Epithelial cell of prostate (primary cell): ENCODE data around the gene IQCH.
"Not testable (repeated sequence)": the region's sequence is repeated elsewhere in the genome, so short reads cannot be mapped to it uniquely, and the experiment has no call there.

Experiments used
- DNase-seq: peaks from one replicate; pipeline ENCODE4 v3.0.0-alpha.2; 2011; ENCODE audit warnings: low read depth, low spot score
- H3K27ac ChIP-seq: fragments of 450-650 bp; 2 replicates; pipeline ENCODE4 v1.5.1; 2017; ENCODE audit warnings: mild to moderate bottlenecking

The IQCH gene

GRCh38 chr15:67244971-67245478, 9.6 kb upstream of the IQCH start:
- H3K27ac ChIP-seq: no peak overlapping the region
- DNase-seq: no peak

- DNase-seq, H3K27ac ChIP-seq: not testable (repeated sequence)
Measured at GRCh38 chr15:67246606-67247005, 8.0 kb upstream of the IQCH start.

GRCh38 chr15:67248011-67248505, 6.5 kb upstream of the IQCH start:
- H3K27ac ChIP-seq: no peak overlapping the region
- DNase-seq: no peak

GRCh38 chr15:67249830-67250229, 4.8 kb upstream of the IQCH start:
- no peak overlapping the region for H3K27ac ChIP-seq
- DNase-seq: no peak

- DNase-seq: no peak
- H3K27ac ChIP-seq: no peak overlapping the region
Measured at GRCh38 chr15:67251318-67251717, 3.3 kb upstream of the IQCH start.

- peak overlapping the region; percentile 96 for H3K27ac ChIP-seq
- no peak for DNase-seq
Measured at GRCh38 chr15:67253101-67253500, 1.5 kb upstream of the IQCH start.

- no peak for DNase-seq
- peak overlapping the region; percentile 96 for H3K27ac ChIP-seq
Measured at GRCh38 chr15:67253549-67254237, 893 bp upstream of the IQCH start.

- no peak for DNase-seq
- no peak overlapping the region for H3K27ac ChIP-seq
Measured at GRCh38 chr15:67256051-67256450, 1.5 kb downstream of the IQCH start.

GRCh38 chr15:67258412-67258811, 3.8 kb downstream of the IQCH start:
- not testable (repeated sequence) for H3K27ac ChIP-seq, DNase-seq

- no peak for DNase-seq
Measured at GRCh38 chr15:67259379-67259778, 4.8 kb downstream of the IQCH start.

GRCh38 chr15:67259806-67260205, 5.2 kb downstream of the IQCH start:
- no peak for DNase-seq
- no peak overlapping the region for H3K27ac ChIP-seq

More at GRCh38 chr15:67259379-67259778, 4.8 kb downstream of the IQCH start:
- no peak overlapping the region for H3K27ac ChIP-seq

GRCh38 chr15:67266870-67267269, 12.3 kb downstream of the IQCH start:
- H3K27ac ChIP-seq: no peak overlapping the region
- DNase-seq: no peak

- no peak for DNase-seq
- H3K27ac ChIP-seq: no peak overlapping the region
Measured at GRCh38 chr15:67267440-67267839, 12.9 kb downstream of the IQCH start.

- H3K27ac ChIP-seq: no peak overlapping the region
- DNase-seq: no peak
Measured at GRCh38 chr15:67267951-67268941, 13.7 kb downstream of the IQCH start.

- H3K27ac ChIP-seq: no peak overlapping the region
- no peak for DNase-seq
Measured at GRCh38 chr15:67274236-67274635, 19.6 kb downstream of the IQCH start.

- H3K27ac ChIP-seq: no peak overlapping the region
- DNase-seq: no peak
Measured at GRCh38 chr15:67276666-67277065, 22.1 kb downstream of the IQCH start.

GRCh38 chr15:67280217-67280616, 25.6 kb downstream of the IQCH start:
- DNase-seq: no peak

GRCh38 chr15:67281714-67282113, 27.1 kb downstream of the IQCH start:
- no peak overlapping the region for H3K27ac ChIP-seq
- DNase-seq: no peak

More at GRCh38 chr15:67280217-67280616, 25.6 kb downstream of the IQCH start:
- no peak overlapping the region for H3K27ac ChIP-seq

GRCh38 chr15:67285625-67286024, 31.0 kb downstream of the IQCH start:
- H3K27ac ChIP-seq, DNase-seq: not testable (repeated sequence)

- not testable (repeated sequence) for DNase-seq, H3K27ac ChIP-seq
Measured at GRCh38 chr15:67286400-67286799, 31.8 kb downstream of the IQCH start.

- no peak for DNase-seq
- H3K27ac ChIP-seq: no peak overlapping the region
Measured at GRCh38 chr15:67290319-67290718, 35.7 kb downstream of the IQCH start.
